22Rv1 (cell line): ENCODE results near the gene ACTL8.

Source experiments
- H3K27ac ChIP-seq: fragments of 450-650 bp; 2 replicates; pipeline ENCODE4 v1.5.1; 2017
- CTCF ChIP-seq: fragments of 450-650 bp; IDR thresholded peaks from 2 replicates; pipeline ENCODE4 v1.5.1; 2017; ENCODE audit warnings: mild to moderate bottlenecking
- ZFX ChIP-seq: fragments of 450-650 bp; IDR thresholded peaks from 2 replicates; pipeline ENCODE4 v1.6.1; 2017; ENCODE audit warnings: antibody characterized with exemption, borderline replicate concordance

Gene ACTL8

GRCh38 chr1:17839641-17840196, 84.6 kb downstream of the ACTL8 start:
- no peak for TF ChIP-seq CTCF
- H3K27ac ChIP-seq, result no peak overlapping the region

- no peak overlapping the region for H3K27ac ChIP-seq
- TF ChIP-seq ZFX (no peak), CTCF (no peak)
Measured at GRCh38 chr1:17841944-17842343, 86.8 kb downstream of the ACTL8 start.

GRCh38 chr1:17842686-17843085, 87.6 kb downstream of the ACTL8 start:
- TF ChIP-seq CTCF, result no peak
- no peak for TF ChIP-seq ZFX
- no peak overlapping the region for H3K27ac ChIP-seq

GRCh38 chr1:17844185-17844826, 89.2 kb downstream of the ACTL8 start:
- no peak overlapping the region for H3K27ac ChIP-seq
- TF ChIP-seq CTCF (no peak), ZFX (no peak)

- no peak for TF ChIP-seq CTCF
- TF ChIP-seq ZFX, result no peak
- no peak overlapping the region for H3K27ac ChIP-seq
Measured at GRCh38 chr1:17845583-17845982, 90.5 kb downstream of the ACTL8 start.

- H3K27ac ChIP-seq, result no peak overlapping the region
- no peak for TF ChIP-seq CTCF
- TF ChIP-seq ZFX, result no peak
Measured at GRCh38 chr1:17846341-17846740, 91.2 kb downstream of the ACTL8 start.

GRCh38 chr1:17847111-17847510, 92.0 kb downstream of the ACTL8 start:
- no peak overlapping the region for H3K27ac ChIP-seq
- TF ChIP-seq ZFX (no peak), CTCF (no peak)
